ENCODE data around the gene PHF20. TPM values are rescaled to one million over a fixed set of nuclear protein-coding genes. Genes with fewer than 3 reads are reported as not detected.
"Not testable (repeated sequence)": the region's sequence is repeated elsewhere in the genome, so short reads cannot be mapped to it uniquely, and the experiment has no call there.

The PHF20 gene
- total RNA-seq, 4 donors from 2014 or later = 28.0 to 51.7 (median 35.2) TPM

DNA sequence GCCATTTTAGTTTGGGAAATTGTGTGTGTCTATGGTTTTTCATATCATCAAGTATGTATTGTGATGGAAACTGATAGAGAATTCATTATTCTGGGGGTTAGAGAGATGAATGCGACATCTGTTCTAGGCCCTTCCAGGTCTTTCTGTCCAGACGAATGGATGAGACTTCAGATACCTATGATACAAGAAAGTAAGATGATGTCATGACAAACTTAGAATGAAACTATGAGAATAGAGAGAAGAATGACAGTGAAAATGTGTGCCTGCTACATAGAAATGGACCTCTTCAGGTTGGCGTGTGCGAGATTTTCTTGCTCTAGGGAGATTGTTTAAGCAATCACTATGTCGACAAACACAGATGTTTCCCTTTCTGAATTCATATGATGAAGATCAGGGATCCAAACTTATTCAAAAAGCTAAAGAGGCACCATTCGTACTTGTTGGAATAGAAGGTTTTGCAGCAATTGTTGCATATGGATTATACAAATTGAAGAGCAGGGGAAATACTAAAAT is 106.4 kb downstream of the PHF20 start:
- no peak for DNase-seq
- no peaks in the 10 kb centered on the region for H3K27me3 ChIP-seq
- H3K4me1 ChIP-seq = peaks cover 0 to 2% of the 10 kb centered on the region in 2 donors
- whole genome bisulfite sequencing, 2 donors = 79 to 97% methylated on average over 6 of the region's 6 CpGs
- TF ChIP-seq POLR2A (IDR thresholded peaks at IDR 0.05) = no peak
- TF ChIP-seq, protein P1, sequence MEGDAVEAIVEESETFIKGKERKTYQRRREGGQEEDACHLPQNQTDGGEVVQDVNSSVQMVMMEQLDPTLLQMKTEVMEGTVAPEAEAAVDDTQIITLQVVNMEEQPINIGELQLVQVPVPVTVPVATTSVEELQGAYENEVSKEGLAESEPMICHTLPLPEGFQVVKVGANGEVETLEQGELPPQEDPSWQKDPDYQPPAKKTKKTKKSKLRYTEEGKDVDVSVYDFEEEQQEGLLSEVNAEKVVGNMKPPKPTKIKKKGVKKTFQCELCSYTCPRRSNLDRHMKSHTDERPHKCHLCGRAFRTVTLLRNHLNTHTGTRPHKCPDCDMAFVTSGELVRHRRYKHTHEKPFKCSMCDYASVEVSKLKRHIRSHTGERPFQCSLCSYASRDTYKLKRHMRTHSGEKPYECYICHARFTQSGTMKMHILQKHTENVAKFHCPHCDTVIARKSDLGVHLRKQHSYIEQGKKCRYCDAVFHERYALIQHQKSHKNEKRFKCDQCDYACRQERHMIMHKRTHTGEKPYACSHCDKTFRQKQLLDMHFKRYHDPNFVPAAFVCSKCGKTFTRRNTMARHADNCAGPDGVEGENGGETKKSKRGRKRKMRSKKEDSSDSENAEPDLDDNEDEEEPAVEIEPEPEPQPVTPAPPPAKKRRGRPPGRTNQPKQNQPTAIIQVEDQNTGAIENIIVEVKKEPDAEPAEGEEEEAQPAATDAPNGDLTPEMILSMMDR (IDR thresholded peaks at IDR 0.05) = no peak
- no peaks in the 10 kb centered on the region for H3K36me3 ChIP-seq
- peak overlapping the region in 1 of 3 donors; percentile 18 for H3K27ac ChIP-seq
- no peak overlapping the region for H3K4me3 ChIP-seq (replicated peaks in 1 of 3)
- intact Hi-C loops (cut with DNase I) = no loop called here
- H3K9me3 ChIP-seq = no peaks in the 10 kb centered on the region

DNA sequence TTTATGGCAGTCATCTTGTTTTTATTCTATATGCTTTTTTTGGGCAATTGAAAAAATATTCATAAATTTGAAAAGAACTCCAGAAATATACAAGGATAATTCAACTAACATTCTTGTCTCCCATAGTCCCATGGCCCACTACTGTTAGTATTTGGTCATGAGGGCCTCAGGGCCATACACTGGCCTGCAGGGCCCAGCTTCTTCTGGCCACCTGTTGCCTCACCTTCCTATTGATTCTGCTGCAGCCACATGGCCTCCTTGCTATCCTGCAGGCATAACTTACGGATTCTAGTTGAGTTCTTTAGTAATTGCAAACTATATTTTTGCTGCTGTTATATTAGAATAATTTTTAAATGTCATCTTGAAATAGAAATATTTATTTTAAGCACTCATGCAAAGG is 109.9 kb downstream of the PHF20 start:
- no peak overlapping the region for H3K4me3 ChIP-seq (replicated peaks in 1 of 3)
- no peak for DNase-seq
- TF ChIP-seq POLR2A (IDR thresholded peaks at IDR 0.05) = no peak
- TF ChIP-seq, protein P1 (IDR thresholded peaks at IDR 0.05) = no peak
- no peaks in the 10 kb centered on the region for H3K36me3 ChIP-seq
- H3K27me3 ChIP-seq = no peaks in the 10 kb centered on the region
- no peak overlapping the region for H3K27ac ChIP-seq
- intact Hi-C loops (cut with DNase I) = loop anchor here (5.0 to 10.0 kb wide), 3 partner anchors 137 to 264 kb away; partner anchors contain the start of genes RBM39 and SPAG4
- H3K4me1 ChIP-seq = peaks cover 0 to 12% of the 10 kb centered on the region in 2 donors
- H3K9me3 ChIP-seq = no peaks in the 10 kb centered on the region
- 98 to 100% methylated on average over 1 of the region's 1 CpG for WGBS, 2 donors

DNA sequence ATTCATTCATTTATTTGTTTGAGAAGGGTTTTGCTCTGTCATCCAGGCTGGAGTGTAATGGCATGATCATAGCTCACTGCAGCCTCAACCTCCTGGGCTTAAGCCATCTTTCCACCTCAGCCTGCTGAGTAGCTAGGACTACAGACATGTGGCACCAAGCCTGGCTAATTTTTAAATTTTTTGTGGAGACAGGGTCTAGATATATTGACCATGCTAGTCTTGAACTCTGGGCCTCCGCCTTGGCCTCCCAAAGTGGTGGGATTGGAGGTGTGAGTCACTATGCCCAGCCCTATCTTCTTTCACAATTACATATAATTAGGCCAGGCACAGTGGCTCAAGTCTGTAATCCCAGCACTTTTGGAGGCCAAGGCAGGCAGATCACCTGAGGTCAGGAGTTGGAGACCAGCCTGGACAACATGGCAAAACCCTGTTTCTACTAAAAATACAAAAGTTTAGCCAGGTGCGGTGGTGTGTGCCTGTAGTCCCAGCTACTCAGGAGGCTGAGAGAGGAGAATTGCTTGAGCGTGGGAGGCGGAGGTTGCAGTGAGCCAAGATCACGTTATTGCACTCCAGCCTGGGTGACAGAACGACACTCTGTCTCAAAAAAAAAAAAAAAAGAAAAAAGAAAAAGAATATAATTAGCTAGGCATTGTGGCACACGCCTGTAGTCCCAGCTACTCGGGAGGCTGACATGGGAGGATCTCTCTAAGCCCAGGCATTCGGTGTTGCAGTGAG is 110.8 kb downstream of the PHF20 start:
- not testable (repeated sequence) for H3K36me3 ChIP-seq; H3K4me3 ChIP-seq (replicated peaks in 1 of 3); H3K27me3 ChIP-seq; H3K9me3 ChIP-seq; DNase-seq
- 93% methylated on average over 9 of the region's 9 CpGs for WGBS, 2 donors
- Histone ChIP-seq H3K4me1 (peaks cover 0 to 12% of the 10 kb centered on the region in 2 donors), H3K27ac (peak overlapping the region in 1 of 3 donors; percentile 68)
- intact Hi-C loops (cut with DNase I) = loop anchor here (5.0 to 10.0 kb wide), 3 partner anchors 138 to 265 kb away; partner anchors contain the start of genes RBM39 and SPAG4

GRCh38 chr20:35883336-35883777 is 111.5 kb downstream of the PHF20 start:
- Histone ChIP-seq H3K4me1 (peaks cover 5 to 17% of the 10 kb centered on the region in 2 donors), H3K9me3 (no peaks in the 10 kb centered on the region), H3K4me3 (replicated peaks in 1 of 3) (no peak overlapping the region), H3K36me3 (no peaks in the 10 kb centered on the region), H3K27me3 (no peaks in the 10 kb centered on the region), H3K27ac (peak overlapping the region; percentile 44 to 68 (median 51))
- 77 to 85% methylated on average over 6 of the region's 6 CpGs for WGBS, 2 donors
- no peak for DNase-seq
- TF ChIP-seq, protein P1 (IDR thresholded peaks at IDR 0.05) = no peak
- no peak for TF ChIP-seq POLR2A (IDR thresholded peaks at IDR 0.05)
- intact Hi-C loops (cut with DNase I) = loop anchor here (5.0 to 10.0 kb wide), 3 partner anchors 139 to 266 kb away; partner anchors contain the start of genes RBM39 and SPAG4

DNA sequence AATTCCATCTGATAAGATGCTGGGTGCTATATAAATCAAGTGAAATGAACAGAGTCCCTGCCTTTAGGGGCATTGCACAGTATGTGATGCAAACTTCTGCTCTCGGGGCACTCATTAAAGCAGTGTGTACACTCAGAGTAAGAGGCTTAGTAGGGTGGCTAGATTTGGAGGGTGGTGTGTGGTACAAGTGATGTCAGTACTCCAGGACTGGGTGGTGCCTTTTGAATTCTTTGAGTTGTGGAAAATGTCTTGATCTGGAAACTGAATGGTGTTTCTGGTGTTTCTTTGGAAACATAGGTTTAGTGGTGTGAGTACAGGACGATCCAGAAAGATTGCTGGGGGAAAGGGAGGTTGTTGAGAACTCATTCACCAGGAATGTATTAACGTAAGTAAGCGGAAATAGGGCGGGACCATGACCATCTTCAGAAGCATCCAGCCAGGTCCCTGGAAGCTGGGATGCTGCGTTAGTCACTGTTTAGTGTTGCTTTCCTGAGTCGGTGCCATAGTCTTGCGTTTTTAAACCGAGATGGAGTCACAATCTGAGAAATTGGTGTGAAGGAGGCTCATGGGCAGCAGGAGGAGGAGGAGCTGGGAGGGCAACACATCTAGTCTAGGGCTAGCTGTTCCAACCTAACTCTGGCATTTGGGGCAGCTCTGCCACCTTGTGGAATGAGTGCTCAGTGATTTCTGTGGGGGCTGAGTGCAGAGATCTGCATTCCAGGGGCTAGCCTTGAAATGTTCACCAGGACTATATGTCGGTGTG is 112.1 kb downstream of the PHF20 start:
- Histone ChIP-seq H3K4me3 (replicated peaks in 1 of 3) (no peak overlapping the region), H3K27ac (peak overlapping the region; percentile 44 to 68 (median 51)), H3K9me3 (no peaks in the 10 kb centered on the region), H3K27me3 (no peaks in the 10 kb centered on the region), H3K4me1 (peaks cover 5 to 23% of the 10 kb centered on the region in 2 donors), H3K36me3 (no peaks in the 10 kb centered on the region)
- DNase-seq = peak; percentile 78 to 79
- 35 to 42% methylated on average over 10 of the region's 10 CpGs for WGBS, 2 donors
- TF ChIP-seq, protein P1 (IDR thresholded peaks at IDR 0.05) = peak; percentile 30 to 81 (median 74)
- peak in 1 of 2 donors; percentile 3 for TF ChIP-seq POLR2A (IDR thresholded peaks at IDR 0.05)
- intact Hi-C loops (cut with DNase I) = loop anchor here (5.0 to 10.0 kb wide), 3 partner anchors 139 to 267 kb away; partner anchors contain the start of genes RBM39 and SPAG4
